AG04450 (cell line): ENCODE data around the gene RUVBL2. TPM values are rescaled to one million over a fixed set of nuclear protein-coding genes. Genes with fewer than 3 reads are reported as not detected.
"Not testable (repeated sequence)": the region's sequence is repeated elsewhere in the genome, so short reads cannot be mapped to it uniquely, and the experiment has no call there.

Experiments used
- CTCF ChIA-PET: fragments of 300-600, 350-600 bp; formaldehyde crosslinking; extraction: SDS; loops from one replicate; lab custom pipeline; 2022; ENCODE audit warnings: antibody characterized with exemption, inconsistent platforms; lab: Charles Lee
- POLR2A ChIA-PET: fragments of 350-600 bp; formaldehyde crosslinking; extraction: SDS; loops from one replicate; lab custom pipeline; 2021; ENCODE audit warnings: antibody characterized with exemption, inconsistent platforms; lab: Yijun Ruan, JAX
- DNase-seq: peaks from one replicate; pipeline ENCODE4 v3.0.0-alpha.2; 2011; ENCODE audit warnings: low read depth, low spot score
- H3K27ac ChIP-seq: one replicate; pipeline ENCODE4 v1.5.1; 2012; ENCODE audit warnings: low read depth, low read length, control low read depth
- H3K27me3 ChIP-seq: one replicate; pipeline ENCODE4 v1.6.0; 2012; ENCODE audit warnings: low read length; ENCODE audit not compliant: control insufficient read depth, insufficient read depth
- H3K4me3 ChIP-seq: 2 replicates; pipeline ENCODE4 v1.5.1; 2011; ENCODE audit warnings: mild to moderate bottlenecking, low read depth, low read length, control low read depth
- H3K9me3 ChIP-seq: 2 replicates; pipeline ENCODE4 v1.5.1; 2012; ENCODE audit warnings: low read length; ENCODE audit not compliant: control insufficient read depth, insufficient read depth
- CTCF ChIP-seq: IDR thresholded peaks from 2 replicates; pipeline ENCODE4 v1.5.1; 2011; ENCODE audit warnings: low read depth, low read length, control low read depth, inconsistent platforms
- polyA plus RNA-seq: library from polyadenylated mRNA; depleted of rRNA; stranded (reverse); fragments of >200 nt; gene quantifications from 2 replicates; pipeline ENCODE4 v1.2.3, GENCODE V29; 2011

RUVBL2 gene
- polyA plus RNA-seq, 1 experiment = 107 TPM

GRCh38 chr19:49020931-49021895 is 27.5 kb downstream of the RUVBL2 start:
- no peak overlapping the region for H3K4me3 ChIP-seq
- no peaks in the 10 kb centered on the region; the same call in 1 of the 2 replicates for H3K9me3 ChIP-seq
- TF ChIP-seq CTCF = no peak
- no peaks in the 10 kb centered on the region for H3K27me3 ChIP-seq
- POLR2A ChIA-PET = no interaction called here
- no peak overlapping the region for H3K27ac ChIP-seq
- no peak for DNase-seq
- CTCF ChIA-PET = interaction anchor here (0.9 to 3.7 kb wide), 2 partner anchors 21 to 22 kb away, joined by 3 to 28 read pairs; no protein-coding TSS in a partner anchor

- Histone ChIP-seq H3K27ac (no peak overlapping the region), H3K27me3 (no peaks in the 10 kb centered on the region), H3K4me3 (no peak overlapping the region), H3K9me3 (no peaks in the 10 kb centered on the region; the same call in 1 of the 2 replicates)
- no peak for TF ChIP-seq CTCF
- CTCF ChIA-PET = interaction anchor here (0.9 kb wide), 1 partner anchor 22 kb away, joined by 3 read pairs; no protein-coding TSS in a partner anchor
- no peak for DNase-seq
- POLR2A ChIA-PET = no interaction called here
Observed at GRCh38 chr19:49022116-49022515, 28.4 kb downstream of the RUVBL2 start.

GRCh38 chr19:49024233-49024632 is 30.5 kb downstream of the RUVBL2 start, which contains the start of gene CGB3:
CGB3 (minus strand) TSS chr19:49024333; CDS start chr19:49023971, 362 bp downstream.
- H3K9me3 ChIP-seq, DNase-seq, POLR2A ChIA-PET, H3K4me3 ChIP-seq, H3K27me3 ChIP-seq, CTCF ChIA-PET, H3K27ac ChIP-seq: not testable (repeated sequence)

GRCh38 chr19:49025088-49025487 is 31.4 kb downstream of the RUVBL2 start:
- H3K27me3 ChIP-seq, H3K9me3 ChIP-seq, H3K27ac ChIP-seq, H3K4me3 ChIP-seq, CTCF ChIA-PET, DNase-seq, POLR2A ChIA-PET: not testable (repeated sequence)

GRCh38 chr19:49025599-49025998 is 31.9 kb downstream of the RUVBL2 start:
- POLR2A ChIA-PET, DNase-seq, CTCF ChIA-PET: not testable (repeated sequence)

GRCh38 chr19:49028686-49029085 is 35.0 kb downstream of the RUVBL2 start:
- H3K9me3 ChIP-seq, H3K27me3 ChIP-seq, CTCF ChIA-PET, POLR2A ChIA-PET, H3K4me3 ChIP-seq, H3K27ac ChIP-seq, DNase-seq: not testable (repeated sequence)

More at GRCh38 chr19:49025599-49025998, 31.9 kb downstream of the RUVBL2 start:
- not testable (repeated sequence) for H3K9me3 ChIP-seq, H3K27ac ChIP-seq, H3K4me3 ChIP-seq, H3K27me3 ChIP-seq

GRCh38 chr19:49029749-49030148 is 36.1 kb downstream of the RUVBL2 start:
- H3K9me3 ChIP-seq, H3K4me3 ChIP-seq, H3K27me3 ChIP-seq, H3K27ac ChIP-seq, DNase-seq, POLR2A ChIA-PET: not testable (repeated sequence)
- CTCF ChIA-PET = interaction anchor here (1.1 kb wide), 1 partner anchor 36 kb away, joined by 3 read pairs; the partner anchor contains the start of gene RUVBL2

GRCh38 chr19:49030323-49030722 is 36.6 kb downstream of the RUVBL2 start:
- H3K9me3 ChIP-seq, H3K27ac ChIP-seq, POLR2A ChIA-PET, H3K4me3 ChIP-seq, DNase-seq, H3K27me3 ChIP-seq: not testable (repeated sequence)
- CTCF ChIA-PET = interaction anchor here (1.1 kb wide), 1 partner anchor 37 kb away, joined by 3 read pairs; the partner anchor contains the start of gene RUVBL2
